Measurements from ENCODE around the gene AMIGO3.

AMIGO3 gene

DNA sequence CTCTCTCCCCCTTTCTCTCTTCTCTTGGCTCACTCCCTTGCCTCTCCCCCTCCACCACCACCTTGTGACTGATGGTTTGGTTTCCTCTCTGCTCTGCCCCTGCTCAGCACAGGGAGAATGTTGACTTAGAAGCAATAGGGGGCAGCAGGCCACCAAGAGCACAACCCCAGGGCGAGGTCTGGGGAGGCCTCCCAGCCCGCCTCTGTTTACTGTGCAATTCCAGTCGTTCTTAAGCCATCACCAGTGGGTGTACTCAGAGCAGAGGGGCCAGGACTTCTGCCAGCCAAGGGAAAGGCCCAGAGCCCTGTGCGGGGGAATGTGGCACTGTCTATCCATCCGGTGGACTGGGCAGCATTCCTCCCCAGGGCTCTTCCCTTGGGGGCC lies 51.1 kb downstream of the AMIGO3 start:
- DNase-seq (ENCODE audit: low read depth) = no peak
- H3K4me3 ChIP-seq (ENCODE audit: low read depth, low read length) = no peak overlapping the region
- TF ChIP-seq, protein P1, sequence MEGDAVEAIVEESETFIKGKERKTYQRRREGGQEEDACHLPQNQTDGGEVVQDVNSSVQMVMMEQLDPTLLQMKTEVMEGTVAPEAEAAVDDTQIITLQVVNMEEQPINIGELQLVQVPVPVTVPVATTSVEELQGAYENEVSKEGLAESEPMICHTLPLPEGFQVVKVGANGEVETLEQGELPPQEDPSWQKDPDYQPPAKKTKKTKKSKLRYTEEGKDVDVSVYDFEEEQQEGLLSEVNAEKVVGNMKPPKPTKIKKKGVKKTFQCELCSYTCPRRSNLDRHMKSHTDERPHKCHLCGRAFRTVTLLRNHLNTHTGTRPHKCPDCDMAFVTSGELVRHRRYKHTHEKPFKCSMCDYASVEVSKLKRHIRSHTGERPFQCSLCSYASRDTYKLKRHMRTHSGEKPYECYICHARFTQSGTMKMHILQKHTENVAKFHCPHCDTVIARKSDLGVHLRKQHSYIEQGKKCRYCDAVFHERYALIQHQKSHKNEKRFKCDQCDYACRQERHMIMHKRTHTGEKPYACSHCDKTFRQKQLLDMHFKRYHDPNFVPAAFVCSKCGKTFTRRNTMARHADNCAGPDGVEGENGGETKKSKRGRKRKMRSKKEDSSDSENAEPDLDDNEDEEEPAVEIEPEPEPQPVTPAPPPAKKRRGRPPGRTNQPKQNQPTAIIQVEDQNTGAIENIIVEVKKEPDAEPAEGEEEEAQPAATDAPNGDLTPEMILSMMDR (conservative IDR thresholded peaks at IDR 0.05; ENCODE audit: low read depth, low read length) = no peak

DNA sequence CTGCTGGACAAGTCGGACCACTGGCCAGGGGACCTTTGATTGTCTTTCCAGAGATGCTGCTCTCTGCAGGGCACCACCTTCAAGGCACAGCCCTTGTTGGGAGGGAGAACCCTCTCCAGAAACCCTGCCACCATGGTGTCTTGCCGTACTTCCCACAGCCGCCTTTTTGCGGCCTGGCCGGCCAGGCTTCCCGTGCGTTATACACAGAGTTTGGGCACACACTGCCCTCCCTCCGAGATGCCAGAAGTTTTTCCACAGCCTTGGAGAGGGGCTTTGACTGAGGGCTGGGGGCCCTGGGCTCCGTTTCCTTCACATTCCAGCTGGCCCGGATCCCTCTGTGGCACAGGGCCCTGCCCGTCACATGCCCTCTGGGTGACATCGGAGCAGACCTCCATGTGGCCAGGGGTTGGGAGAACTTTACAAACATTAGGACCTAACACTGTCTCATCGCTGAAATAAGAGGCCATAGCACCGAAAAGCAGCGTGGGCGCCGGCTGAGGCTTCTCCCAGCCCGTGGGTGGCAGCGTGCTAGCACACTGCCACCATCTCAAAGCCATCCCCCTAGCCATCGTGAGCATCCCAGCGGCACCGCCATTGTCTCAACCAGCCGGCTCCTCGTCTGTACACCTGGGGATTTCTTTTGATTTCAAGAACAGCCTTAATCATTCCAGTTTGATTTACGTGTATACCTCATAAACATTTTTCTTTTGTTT lies 51.6 kb downstream of the AMIGO3 start:
- TF ChIP-seq, protein P1 (conservative IDR thresholded peaks at IDR 0.05; ENCODE audit: low read depth, low read length) = no peak
- no peak overlapping the region for H3K4me3 ChIP-seq (ENCODE audit: low read depth, low read length)
- no peak for DNase-seq (ENCODE audit: low read depth)

All from choroid plexus epithelial cell (primary cell).